HepG2 (cell line): ENCODE results near the gene SOS2. TPM values are rescaled to one million over a fixed set of nuclear protein-coding genes. Genes with fewer than 3 reads are reported as not detected.

Source experiments
- ATAC-seq: fragments of 200-7000 bp; cut with Tn5 transposase; 3 replicates; pipeline ENCODE4 v1.9.1; 2020; ENCODE audit warnings: mild to moderate bottlenecking, moderate library complexity
- BruUV-seq: library from RNA; stranded (reverse); fragments of 400-500 nt; replicated peaks from 2 replicates; lab custom pipeline; 2021; lab: Mats Ljungman, UMichigan
- CTCF ChIA-PET: fragments of 300-600 bp; formaldehyde crosslinking; extraction: SDS; loops from one replicate; lab custom pipeline; 2021; ENCODE audit warnings: low total read pairs, inconsistent platforms, low intra/inter-chr PET ratio; lab: Yijun Ruan, JAX
- POLR2A ChIA-PET: fragments of 350-600 bp; sonication (Branson Sonifier 250); formaldehyde crosslinking; loops from one replicate; lab custom pipeline; 2020; ENCODE audit warnings: antibody characterized with exemption, inconsistent platforms; lab: Yijun Ruan, JAX
- DNase-seq: peaks from one replicate; pipeline ENCODE4 v3.0.0-alpha.2; 2015; ENCODE audit warnings: low spot score
- FAIRE-seq: peaks from 3 replicates; lab custom pipeline; 2011; peaks lifted over from hg19 to GRCh38; lab: Jason Lieb, UNC
- H2AFZ ChIP-seq: one replicate; pipeline ENCODE4 v1.6.1; 2011; ENCODE audit warnings: low read length, inconsistent platforms
- H3K27ac ChIP-seq: fragments of 300-600 bp; 3 replicates; pipeline ENCODE4 v1.8.0; 2011; ENCODE audit warnings: mixed run types, mild to moderate bottlenecking, mixed read lengths, low read length, inconsistent platforms; ENCODE audit not compliant: insufficient read depth; ENCODE audit errors: extremely low read length
- H3K27me3 ChIP-seq, 2 experiments: fragments of 200-600 bp in 1 of 2; 2 replicates in 1 of 2; 3 replicates in 1 of 2; pipeline versions ENCODE4 v1.6.0 to v1.8.0; 2011; ENCODE audit warnings: low read length in 2 of 2, mild to moderate bottlenecking in 2 of 2, moderate library complexity in 2 of 2, inconsistent platforms in 1 of 2; ENCODE audit not compliant: insufficient read depth in 2 of 2, control insufficient read depth in 1 of 2
- H3K36me3 ChIP-seq, 2 experiments: fragments of 200-600 bp in 1 of 2; replicated peaks in 1 of 2; 2 replicates in 1 of 2; 3 replicates in 1 of 2; pipeline versions ENCODE4 v1.5.1 to v1.8.0; 2011; ENCODE audit warnings: low read length in 2 of 2, inconsistent platforms in 1 of 2; ENCODE audit not compliant: insufficient read depth in 2 of 2, control insufficient read depth in 1 of 2
- H3K4me1 ChIP-seq: 2 replicates; pipeline ENCODE4 v1.5.1; 2012; ENCODE audit warnings: low read length, inconsistent platforms; ENCODE audit not compliant: insufficient read depth
- H3K4me2 ChIP-seq: 2 replicates; pipeline ENCODE4 v1.6.0; 2011; ENCODE audit warnings: low read depth, low read length, inconsistent platforms
- H3K4me3 ChIP-seq, 3 experiments: fragments of 200-600 bp in 1 of 3; sonication (generic), shearing (Covaris generic) in 1 of 3; replicated peaks in 1 of 3; 2 replicates each; pipeline ENCODE4 v1.5.1; 2011 to 2016; ENCODE audit warnings: low read length in 3 of 3, inconsistent platforms in 2 of 3, low read depth in 2 of 3, mild to moderate bottlenecking in 2 of 3, control low read depth in 1 of 3, mixed read lengths in 1 of 3; ENCODE audit not compliant: insufficient read depth in 1 of 3
- H3K79me2 ChIP-seq: one replicate; pipeline ENCODE4 v1.6.1; 2011; ENCODE audit warnings: low read length, inconsistent platforms; ENCODE audit not compliant: insufficient read depth
- H3K9ac ChIP-seq: 2 replicates; pipeline ENCODE4 v1.6.0; 2011; ENCODE audit warnings: mild to moderate bottlenecking, low read depth, low read length, inconsistent platforms; ENCODE audit not compliant: insufficient read depth
- H3K9me3 ChIP-seq: 2 replicates; pipeline ENCODE4 v1.5.1; 2012; ENCODE audit warnings: mild to moderate bottlenecking, low read length
- H4K20me1 ChIP-seq: 2 replicates; pipeline ENCODE4 v1.6.0; 2011; ENCODE audit warnings: inconsistent platforms, mild to moderate bottlenecking, low read length, moderate library complexity; ENCODE audit not compliant: insufficient read depth
- ARHGAP35 ChIP-seq: sonication (generic); formaldehyde crosslinking; IDR thresholded peaks from 2 replicates; pipeline ENCODE4 v1.9.0; 2022; ENCODE audit warnings: mild to moderate bottlenecking, inconsistent platforms, moderate library complexity, missing genetic modification reagents, borderline replicate concordance
- DBP ChIP-seq: sonication (generic); formaldehyde crosslinking; IDR thresholded peaks from 2 replicates; pipeline ENCODE4 v1.4.0; 2020; ENCODE audit warnings: missing genetic modification reagents; ENCODE audit errors: not compliant biosample characterization
- HDAC2 ChIP-seq: sonication (generic); formaldehyde crosslinking; IDR thresholded peaks from 2 replicates; pipeline ENCODE4 v1.4.0; 2020; ENCODE audit warnings: missing genetic modification reagents
- MEIS2 ChIP-seq: sonication (generic); formaldehyde crosslinking; IDR thresholded peaks from 2 replicates; pipeline ENCODE4 v1.9.0; 2021; ENCODE audit warnings: mild to moderate bottlenecking, missing genetic modification reagents
- MNT ChIP-seq: fragments of 450-650 bp; IDR thresholded peaks from 2 replicates; pipeline ENCODE4 v1.6.1; 2016
- NCOA1 ChIP-seq: sonication (generic); formaldehyde crosslinking; IDR thresholded peaks from 2 replicates; pipeline ENCODE4 v1.9.0; 2021; ENCODE audit warnings: missing genetic modification reagents
- NFE2 ChIP-seq: sonication (generic); formaldehyde crosslinking; IDR thresholded peaks from 2 replicates; pipeline ENCODE4 v1.4.0; 2020; ENCODE audit warnings: missing genetic modification reagents
- POGZ ChIP-seq: sonication (generic); formaldehyde crosslinking; IDR thresholded peaks from 2 replicates; pipeline ENCODE4 v1.4.0; 2020; ENCODE audit warnings: mild to moderate bottlenecking, missing genetic modification reagents
- SNAPC5 ChIP-seq: sonication (generic); formaldehyde crosslinking; IDR thresholded peaks from 2 replicates; pipeline ENCODE4 v1.8.1; 2023; ENCODE audit warnings: mild to moderate bottlenecking, missing genetic modification reagents, borderline replicate concordance
- ZNF101 ChIP-seq: sonication (generic); formaldehyde crosslinking; IDR thresholded peaks from 2 replicates; pipeline ENCODE4 v1.4.0; 2020; ENCODE audit warnings: mild to moderate bottlenecking, low read depth, missing genetic modification reagents, borderline replicate concordance
- ZNF724P ChIP-seq: sonication (generic); formaldehyde crosslinking; IDR thresholded peaks from 2 replicates; pipeline ENCODE4 v1.8.0; 2022; ENCODE audit warnings: missing genetic modification reagents, borderline replicate concordance
- ZNF792 ChIP-seq: IDR thresholded peaks from 2 replicates; pipeline ENCODE4 v1.6.1; 2016
- WGBS: methylation state at CpG from one replicate; pipeline ENCODE4 v1.1.6; 2017; ENCODE audit warnings: low lambda C conversion rate; 5-methylcytosine and 5-hydroxymethylcytosine counted together
- in situ Hi-C: cut with HindIII; loops from 2 replicates; pipeline ENCODE4 v1.10.0; 2017; ENCODE audit warnings: low pct_unique_long_range_greater_than_20kb; ENCODE audit not compliant: extremely low pct_ligation_motif_present
- intact Hi-C: fragments of 100-400 bp; cut with micrococcal nuclease; formaldehyde crosslinking; loops from one replicate; pipeline ENCODE4 v1.10.0; 2022; ENCODE audit not compliant: unreplicated experiment
- polyA plus RNA-seq, 8 experiments: library from polyadenylated mRNA; depleted of rRNA in 3 of 8; stranded (reverse) in 7 of 8; unstranded in 1 of 8; fragments of >200 nt; fragmentation: Illumina TruSeq in 4 of 8; extraction: Trizol in 4 of 8; gene quantifications; 2 replicates each; pipeline versions ENCODE4 v1.2.1 to v1.2.3, GENCODE V29; 2011 to 2016; ENCODE audit warnings: low read depth in 4 of 8, missing spikeins in 1 of 8, mixed read lengths in 1 of 8; ENCODE audit not compliant: insufficient read depth in 1 of 8
- total RNA-seq, 5 experiments: library from RNA; depleted of rRNA; stranded (reverse); fragments of >200 nt; fragmentation: Illumina TruSeq; extraction: Trizol; gene quantifications; 2 replicates each; pipeline ENCODE4 v1.2.3, GENCODE V29; 2016; ENCODE audit warnings: low read depth in 1 of 5

Gene SOS2
- total and polyA plus RNA-seq, 2 of the 13 experiments (the other 11 are each of a cell fraction or from before 2014, with no cell fraction given), result 9.3 to 12.1 TPM

- WGBS, result 28% methylated on average over 2 of the region's 2 CpGs
- Histone ChIP-seq H3K4me1 (peaks cover 6% of the 10 kb centered on the region; the same call in 1 of the 2 replicates), H3K9me3 (no peaks in the 10 kb centered on the region), H3K4me2 (no peak overlapping the region), H2AFZ (no peak overlapping the region), H4K20me1 (no peaks in the 10 kb centered on the region), H3K4me3 (no peak overlapping the region), H3K36me3 (no peaks in the 10 kb centered on the region), H3K27me3 (peaks cover 3% of the 10 kb centered on the region in 2 experiments; a peak in 1 of 5 replicates), H3K27ac (no peak overlapping the region), H3K9ac (no peak overlapping the region), H3K79me2 (no peaks in the 10 kb centered on the region)
- BruUV-seq, result no TSS peak
- in situ Hi-C loops (no loop called here), intact Hi-C loops (no loop called here)
- POLR2A ChIA-PET, result no interaction called here
- no peak for ATAC-seq
- no peak for DNase-seq
- CTCF ChIA-PET, result no interaction called here
- FAIRE-seq, result no peak
- no peak for TF ChIP-seq MEIS2
- no peak for TF ChIP-seq HDAC2 (CRISPR knock-in tag)
- no peak for TF ChIP-seq NCOA1 (CRISPR knock-in tag)
- TF ChIP-seq SNAPC5 (CRISPR knock-in tag), result no peak
- TF ChIP-seq ZNF101 (CRISPR knock-in tag), result no peak
- TF ChIP-seq ARHGAP35 (CRISPR knock-in tag), result no peak
Observed at GRCh38 chr14:50086321-50086711, 145.1 kb downstream of the SOS2 start.

GRCh38 chr14:50085570-50086320 lies 145.6 kb downstream of the SOS2 start:
- DNase-seq, result no peak
- 43% methylated on average over 9 of the region's 10 CpGs for WGBS
- intact Hi-C loops, result no loop called here
- in situ Hi-C loops, result no loop called here
- no peak overlapping the region for H3K4me3 ChIP-seq
- H3K27ac ChIP-seq, result no peak overlapping the region
- no peak for ATAC-seq
- no peak for FAIRE-seq
- H3K27me3 ChIP-seq, result peaks cover 3% of the 10 kb centered on the region in 2 experiments; a peak in 1 of 5 replicates
- POLR2A ChIA-PET, result no interaction called here
- no TSS peak for BruUV-seq
- no peaks in the 10 kb centered on the region for H3K36me3 ChIP-seq
- peaks cover 3% of the 10 kb centered on the region; the same call in 1 of the 2 replicates for H3K4me1 ChIP-seq
- H3K9me3 ChIP-seq, result no peaks in the 10 kb centered on the region
- no peak overlapping the region for H3K9ac ChIP-seq
- no peak overlapping the region for H2AFZ ChIP-seq
- H3K4me2 ChIP-seq, result no peak overlapping the region
- no peaks in the 10 kb centered on the region for H3K79me2 ChIP-seq
- no peaks in the 10 kb centered on the region for H4K20me1 ChIP-seq
- CTCF ChIA-PET, result no interaction called here
- no peak for TF ChIP-seq POGZ
- TF ChIP-seq ZNF792 (CRISPR knock-in tag), result no peak
- no peak for TF ChIP-seq NFE2
- TF ChIP-seq DBP (CRISPR knock-in tag), result no peak
- no peak for TF ChIP-seq MNT
- TF ChIP-seq ZNF724P, result no peak
